HepG2 (cell line): ENCODE measurements around the gene TEKT5. TPM values are rescaled to one million over a fixed set of nuclear protein-coding genes. Genes with fewer than 3 reads are reported as not detected.

Experiments used
- BORCS8-MEF2B ChIP-seq: sonication (generic); formaldehyde crosslinking; IDR thresholded peaks from 2 replicates; pipeline ENCODE4 v1.8.0; 2022; ENCODE audit warnings: mild to moderate bottlenecking, missing genetic modification reagents
- ELF4 ChIP-seq: sonication (generic); formaldehyde crosslinking; IDR thresholded peaks from 2 replicates; pipeline ENCODE4 v1.5.0; 2020; ENCODE audit warnings: missing genetic modification reagents, mild to moderate bottlenecking, moderate library complexity, borderline replicate concordance
- FOXA1 ChIP-seq, 2 experiments: fragments of 450-650 bp in 1 of 2; sonication (generic) in 1 of 2; formaldehyde crosslinking in 1 of 2; IDR thresholded peaks; 2 replicates each; pipeline versions ENCODE4 v1.4.0 to v1.6.1; 2016 to 2020; ENCODE audit warnings: missing genetic modification reagents in 1 of 2
- KMT2A ChIP-seq: sonication (generic); formaldehyde crosslinking; IDR thresholded peaks from 2 replicates; pipeline ENCODE4 v1.4.0; 2020; ENCODE audit warnings: missing genetic modification reagents
- NFE2L2 ChIP-seq: fragments of 150-350 bp; IDR thresholded peaks from 2 replicates; pipeline ENCODE4 v1.6.1; 2014; ENCODE audit warnings: low read length
- RFX5 ChIP-seq: IDR thresholded peaks from 2 replicates; pipeline ENCODE4 v1.6.1; 2011; ENCODE audit warnings: low read depth, low read length, improper control_type of control experiment
- SIN3A ChIP-seq: IDR thresholded peaks from 2 replicates; pipeline ENCODE4 v1.6.1; 2011; ENCODE audit warnings: low read depth, mild to moderate bottlenecking, control low read depth, low read length, borderline replicate concordance
- SNAI1 ChIP-seq: sonication (generic); formaldehyde crosslinking; IDR thresholded peaks from 2 replicates; pipeline ENCODE4 v1.5.0; 2020; ENCODE audit warnings: mild to moderate bottlenecking, missing genetic modification reagents, borderline replicate concordance
- U2AF2 ChIP-seq: fragments of 200-400 bp; formaldehyde crosslinking; IDR thresholded peaks from 2 replicates; pipeline ENCODE4 v1.6.1; 2017; ENCODE audit warnings: low read depth, mild to moderate bottlenecking, low read length
- WIZ ChIP-seq: sonication (generic); formaldehyde crosslinking; IDR thresholded peaks from 2 replicates; pipeline ENCODE4 v1.5.1; 2020; ENCODE audit warnings: mild to moderate bottlenecking, missing genetic modification reagents
- XBP1 ChIP-seq: sonication (generic); formaldehyde crosslinking; IDR thresholded peaks from 2 replicates; pipeline ENCODE4 v1.5.0; 2020; ENCODE audit warnings: missing genetic modification reagents
- ZBTB4 ChIP-seq: sonication (generic); formaldehyde crosslinking; IDR thresholded peaks from 2 replicates; pipeline ENCODE4 v1.4.0; 2020; ENCODE audit warnings: missing genetic modification reagents, mild to moderate bottlenecking, borderline replicate concordance
- ZFX ChIP-seq: sonication (generic); formaldehyde crosslinking; IDR thresholded peaks from 2 replicates; pipeline ENCODE4 v1.4.0; 2020; ENCODE audit warnings: mild to moderate bottlenecking, low read depth, missing genetic modification reagents, moderate library complexity
- ZNF274 ChIP-seq: sonication (generic); formaldehyde crosslinking; IDR thresholded peaks from 2 replicates; pipeline ENCODE4 v1.5.1; 2020; ENCODE audit warnings: mild to moderate bottlenecking, missing genetic modification reagents
- ZNF761 ChIP-seq: sonication (generic); formaldehyde crosslinking; conservative IDR thresholded peaks from 2 replicates; pipeline ENCODE4 v1.4.0; 2020; ENCODE audit warnings: mild to moderate bottlenecking, missing genetic modification reagents
- ZSCAN29 ChIP-seq: sonication (generic); formaldehyde crosslinking; conservative IDR thresholded peaks from 2 replicates; pipeline ENCODE4 v1.4.0; 2020; ENCODE audit warnings: mild to moderate bottlenecking, missing genetic modification reagents
- ZSCAN30 ChIP-seq: sonication (generic); formaldehyde crosslinking; IDR thresholded peaks from 2 replicates; pipeline ENCODE4 v1.5.0; 2020; ENCODE audit warnings: mild to moderate bottlenecking, missing genetic modification reagents
- polyA plus RNA-seq, 8 experiments: library from polyadenylated mRNA; depleted of rRNA in 3 of 8; stranded (reverse) in 7 of 8; unstranded in 1 of 8; fragments of >200 nt; fragmentation: Illumina TruSeq in 4 of 8; extraction: Trizol in 4 of 8; gene quantifications; 2 replicates each; pipeline versions ENCODE4 v1.2.1 to v1.2.3, GENCODE V29; 2011 to 2016; ENCODE audit warnings: low read depth in 4 of 8, missing spikeins in 1 of 8, mixed read lengths in 1 of 8; ENCODE audit not compliant: insufficient read depth in 1 of 8
- total RNA-seq, 5 experiments: library from RNA; depleted of rRNA; stranded (reverse); fragments of >200 nt; fragmentation: Illumina TruSeq; extraction: Trizol; gene quantifications; 2 replicates each; pipeline ENCODE4 v1.2.3, GENCODE V29; 2016; ENCODE audit warnings: low read depth in 1 of 5
- TF ChIP-seq, protein P1 (sequence below): sonication (generic); formaldehyde crosslinking; IDR thresholded peaks from 2 replicates; pipeline ENCODE4 v1.5.1; 2020; ENCODE audit warnings: mild to moderate bottlenecking, missing genetic modification reagents, moderate library complexity
- TF ChIP-seq, protein P2 (sequence below): sonication (generic); formaldehyde crosslinking; IDR thresholded peaks from 2 replicates; pipeline ENCODE4 v1.8.0; 2023; ENCODE audit warnings: mild to moderate bottlenecking, missing genetic modification reagents
- TF ChIP-seq, protein P3 (sequence below): sonication (generic); formaldehyde crosslinking; IDR thresholded peaks from 2 replicates; pipeline ENCODE4 v1.5.0; 2020; ENCODE audit warnings: missing genetic modification reagents

TEKT5 gene
- total and polyA plus RNA-seq, 2 of the 13 experiments (the other 11 are each of a cell fraction or from before 2014, with no cell fraction given), result 0.16 TPM; not detected in 1

DNA sequence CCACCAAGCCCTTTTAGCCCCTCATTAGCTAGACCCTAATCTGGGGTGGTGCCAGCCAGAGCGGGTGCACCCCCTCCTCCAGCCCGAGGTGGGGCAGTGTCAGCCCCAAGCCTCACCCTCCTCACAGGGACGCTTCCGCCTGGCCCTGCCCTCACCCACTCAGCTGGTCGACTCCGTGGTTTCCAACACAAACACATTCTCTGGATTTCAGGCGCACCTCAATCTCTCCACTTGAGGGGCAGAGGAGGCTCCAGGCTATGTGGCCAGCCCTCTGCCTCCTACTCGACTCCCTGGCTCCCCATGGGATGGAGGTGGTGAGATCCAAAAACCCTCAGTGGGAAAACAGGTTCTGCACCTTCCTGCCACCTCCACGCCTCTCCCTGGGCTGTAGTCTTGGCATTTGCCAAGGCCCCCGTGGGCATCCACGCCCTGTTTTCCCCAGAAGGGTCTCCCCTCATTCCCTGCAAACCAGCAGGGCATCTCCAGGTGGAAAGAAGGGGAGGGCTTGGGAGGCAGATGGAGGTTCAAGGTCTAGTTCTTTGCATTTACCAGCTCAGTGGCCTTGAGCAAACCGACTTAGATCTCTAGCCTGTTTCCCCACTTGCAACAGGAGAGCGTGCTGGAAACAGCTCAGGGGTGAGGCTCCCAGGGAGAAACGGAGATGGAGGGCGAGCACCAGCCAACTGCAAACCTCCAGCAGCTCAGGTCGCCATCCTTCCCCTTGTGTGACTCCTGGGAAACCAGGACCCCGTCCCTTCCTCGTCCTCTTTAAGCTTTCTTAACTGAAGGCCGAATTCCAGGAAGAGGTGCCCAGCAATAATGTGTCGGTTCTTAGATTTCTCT is 116.0 kb downstream of the TEKT5 start (continued):
- TF ChIP-seq, protein P1, sequence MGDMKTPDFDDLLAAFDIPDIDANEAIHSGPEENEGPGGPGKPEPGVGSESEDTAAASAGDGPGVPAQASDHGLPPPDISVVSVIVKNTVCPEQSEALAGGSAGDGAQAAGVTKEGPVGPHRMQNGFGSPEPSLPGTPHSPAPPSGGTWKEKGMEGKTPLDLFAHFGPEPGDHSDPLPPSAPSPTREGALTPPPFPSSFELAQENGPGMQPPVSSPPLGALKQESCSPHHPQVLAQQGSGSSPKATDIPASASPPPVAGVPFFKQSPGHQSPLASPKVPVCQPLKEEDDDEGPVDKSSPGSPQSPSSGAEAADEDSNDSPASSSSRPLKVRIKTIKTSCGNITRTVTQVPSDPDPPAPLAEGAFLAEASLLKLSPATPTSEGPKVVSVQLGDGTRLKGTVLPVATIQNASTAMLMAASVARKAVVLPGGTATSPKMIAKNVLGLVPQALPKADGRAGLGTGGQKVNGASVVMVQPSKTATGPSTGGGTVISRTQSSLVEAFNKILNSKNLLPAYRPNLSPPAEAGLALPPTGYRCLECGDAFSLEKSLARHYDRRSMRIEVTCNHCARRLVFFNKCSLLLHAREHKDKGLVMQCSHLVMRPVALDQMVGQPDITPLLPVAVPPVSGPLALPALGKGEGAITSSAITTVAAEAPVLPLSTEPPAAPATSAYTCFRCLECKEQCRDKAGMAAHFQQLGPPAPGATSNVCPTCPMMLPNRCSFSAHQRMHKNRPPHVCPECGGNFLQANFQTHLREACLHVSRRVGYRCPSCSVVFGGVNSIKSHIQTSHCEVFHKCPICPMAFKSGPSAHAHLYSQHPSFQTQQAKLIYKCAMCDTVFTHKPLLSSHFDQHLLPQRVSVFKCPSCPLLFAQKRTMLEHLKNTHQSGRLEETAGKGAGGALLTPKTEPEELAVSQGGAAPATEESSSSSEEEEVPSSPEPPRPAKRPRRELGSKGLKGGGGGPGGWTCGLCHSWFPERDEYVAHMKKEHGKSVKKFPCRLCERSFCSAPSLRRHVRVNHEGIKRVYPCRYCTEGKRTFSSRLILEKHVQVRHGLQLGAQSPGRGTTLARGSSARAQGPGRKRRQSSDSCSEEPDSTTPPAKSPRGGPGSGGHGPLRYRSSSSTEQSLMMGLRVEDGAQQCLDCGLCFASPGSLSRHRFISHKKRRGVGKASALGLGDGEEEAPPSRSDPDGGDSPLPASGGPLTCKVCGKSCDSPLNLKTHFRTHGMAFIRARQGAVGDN (CRISPR knock-in tag), result peak; percentile 66
- TF ChIP-seq ELF4 (CRISPR knock-in tag) (no peak), KMT2A (peak; percentile 64; the same call in 1 of the 2 replicates), SIN3A (no peak), RFX5 (no peak), WIZ (CRISPR knock-in tag) (no peak), ZSCAN30 (CRISPR knock-in tag) (no peak), XBP1 (CRISPR knock-in tag) (no peak), NFE2L2 (no peak), FOXA1 (IDR thresholded peaks at IDR 0.05) (no peak), FOXA1 (CRISPR knock-in tag; IDR thresholded peaks at IDR 0.05) (no peak), BORCS8-MEF2B (CRISPR knock-in tag) (no peak), U2AF2 (no peak), SNAI1 (CRISPR knock-in tag) (0 out of 2 replicates have a peak, but pooled peaks have one; percentile 6), ZNF274 (no peak), ZFX (CRISPR knock-in tag) (peak; percentile 41; the same call in 1 of the 2 replicates), ZNF761 (CRISPR knock-in tag) (no peak), ZSCAN29 (CRISPR knock-in tag) (peak; percentile 28; the same call in 1 of the 2 replicates), ZBTB4 (CRISPR knock-in tag) (peak; percentile 93)
- TF ChIP-seq, protein P2, sequence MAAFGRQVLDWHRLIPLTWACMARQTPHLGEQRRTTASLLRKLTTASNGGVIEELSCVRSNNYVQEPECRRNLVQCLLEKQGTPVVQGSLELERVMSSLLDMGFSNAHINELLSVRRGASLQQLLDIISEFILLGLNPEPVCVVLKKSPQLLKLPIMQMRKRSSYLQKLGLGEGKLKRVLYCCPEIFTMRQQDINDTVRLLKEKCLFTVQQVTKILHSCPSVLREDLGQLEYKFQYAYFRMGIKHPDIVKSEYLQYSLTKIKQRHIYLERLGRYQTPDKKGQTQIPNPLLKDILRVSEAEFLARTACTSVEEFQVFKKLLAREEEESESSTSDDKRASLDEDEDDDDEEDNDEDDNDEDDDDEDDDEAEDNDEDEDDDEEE (CRISPR knock-in tag), result peak; percentile 53; the same call in 1 of the 2 replicates
- TF ChIP-seq, protein P3, sequence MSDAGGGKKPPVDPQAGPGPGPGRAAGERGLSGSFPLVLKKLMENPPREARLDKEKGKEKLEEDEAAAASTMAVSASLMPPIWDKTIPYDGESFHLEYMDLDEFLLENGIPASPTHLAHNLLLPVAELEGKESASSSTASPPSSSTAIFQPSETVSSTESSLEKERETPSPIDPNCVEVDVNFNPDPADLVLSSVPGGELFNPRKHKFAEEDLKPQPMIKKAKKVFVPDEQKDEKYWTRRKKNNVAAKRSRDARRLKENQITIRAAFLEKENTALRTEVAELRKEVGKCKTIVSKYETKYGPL (CRISPR knock-in tag), result no peak
